GM19351 (cell line): ENCODE measurements around the gene ITGBL1.

ENCODE experiments used
- ATAC-seq: cut with Tn5 transposase; IDR thresholded peaks from one replicate; pipeline ENCODE4 v1.9.1; 2021; ENCODE audit warnings: mild to moderate bottlenecking, moderate library complexity; ENCODE audit not compliant: unreplicated experiment

ITGBL1 gene

GRCh38 chr13:101449790-101450748, 2.4 kb upstream of the ITGBL1 start:
- ATAC-seq, result no peak

DNA sequence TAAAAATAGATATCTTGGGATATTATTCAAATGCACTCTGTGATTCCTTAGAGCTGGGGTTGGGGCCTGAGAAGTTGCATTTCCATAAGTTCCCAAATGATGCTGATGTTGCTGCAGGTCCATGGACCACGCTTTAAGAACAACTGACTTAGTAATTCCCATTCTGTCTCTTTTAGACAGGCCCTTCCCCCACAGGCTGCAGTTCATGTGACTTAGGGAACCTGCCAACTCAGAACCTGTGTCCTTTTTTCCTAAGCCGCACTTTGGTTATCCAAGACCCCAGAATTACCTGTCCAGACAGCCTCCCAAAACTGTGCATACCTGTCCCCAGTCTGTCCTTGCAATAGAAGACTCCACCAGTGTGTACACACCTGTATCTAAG, 1.7 kb upstream of the ITGBL1 start:
- no peak for ATAC-seq

GRCh38 chr13:101451641-101452040, 834 bp upstream of the ITGBL1 start:
- ATAC-seq, result no peak

GRCh38 chr13:101453784-101454201, 1.3 kb downstream of the ITGBL1 start:
- ATAC-seq, result peak; percentile 50

DNA sequence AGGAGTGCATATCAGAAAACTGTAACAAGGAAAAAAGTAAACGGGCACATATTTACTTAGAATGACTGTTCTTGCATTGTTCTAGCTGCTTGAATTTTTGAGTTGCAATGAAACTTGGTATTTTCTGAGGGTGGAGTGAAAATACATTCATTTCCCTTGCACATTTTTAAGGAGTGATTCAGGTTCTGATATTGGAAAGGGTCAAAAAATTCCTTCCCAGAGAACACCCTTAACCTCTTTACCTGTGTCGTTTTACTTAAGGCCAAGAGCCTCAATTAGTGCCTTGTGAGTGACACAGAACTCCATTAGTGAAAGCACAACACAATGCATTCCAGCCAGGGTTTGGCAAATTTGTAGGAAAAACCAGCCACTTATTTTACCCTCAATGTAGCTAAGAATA, 2.3 kb downstream of the ITGBL1 start:
- ATAC-seq, result no peak

- no peak for ATAC-seq
Observed at GRCh38 chr13:101455863-101456262, 3.4 kb downstream of the ITGBL1 start.

DNA sequence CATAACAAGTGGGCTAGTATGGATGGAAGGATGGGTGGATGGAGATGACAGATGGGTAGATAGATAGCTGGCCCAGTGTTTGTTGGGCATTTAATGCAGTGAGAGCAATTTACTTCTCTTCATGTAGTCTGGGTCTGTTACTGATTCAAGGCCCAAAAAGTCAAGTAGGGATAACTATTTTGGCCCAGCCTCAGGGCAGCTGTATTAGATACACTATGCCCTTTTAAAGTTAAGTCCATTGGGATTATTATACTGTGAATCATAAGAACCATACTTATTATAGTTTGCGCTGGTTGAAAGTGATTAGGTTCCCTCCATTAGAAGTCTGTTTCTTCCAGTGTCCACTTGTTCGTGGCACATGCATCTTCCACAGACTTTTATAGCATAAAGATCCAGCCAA, 4.7 kb downstream of the ITGBL1 start:
- no peak for ATAC-seq

DNA sequence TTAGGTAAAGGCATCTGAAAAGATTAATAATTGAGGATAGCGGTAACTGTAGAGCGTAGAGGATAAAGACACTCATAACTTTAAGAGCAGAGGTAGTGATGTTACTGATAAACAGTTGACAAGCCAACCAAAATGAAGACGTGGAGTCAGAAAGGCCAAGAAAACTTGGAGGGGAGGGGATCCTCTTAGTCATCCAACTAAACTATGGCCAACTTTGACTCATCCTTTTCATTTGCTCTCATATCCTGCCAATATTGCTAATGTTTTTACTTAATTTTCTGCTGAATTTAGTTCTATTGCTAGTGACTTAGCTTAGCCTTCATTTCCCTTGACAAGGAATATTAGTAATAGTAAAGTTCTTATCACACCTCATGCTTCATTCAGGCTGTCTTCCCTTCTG, 13.4 kb downstream of the ITGBL1 start:
- no peak for ATAC-seq

DNA sequence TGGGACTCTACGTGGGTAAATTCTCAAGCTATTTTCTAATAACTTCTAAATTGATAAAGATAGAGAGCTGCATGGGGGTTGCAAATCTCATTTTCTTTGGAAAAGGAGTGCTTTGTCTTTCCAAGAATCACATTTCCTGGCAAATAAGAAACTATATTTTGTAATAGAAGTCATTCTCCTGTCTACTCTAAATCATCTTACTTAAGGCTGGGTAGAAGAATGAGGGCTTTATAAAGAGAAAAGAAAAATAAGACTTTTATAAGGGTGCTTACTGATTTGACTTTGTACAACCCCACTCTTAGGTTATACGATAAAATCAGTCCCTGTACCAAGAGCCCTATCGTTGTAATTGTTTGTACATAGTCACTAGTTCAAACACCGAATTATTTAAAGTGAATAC, 14.9 kb downstream of the ITGBL1 start:
- no peak for ATAC-seq

GRCh38 chr13:101473458-101473857, 21.0 kb downstream of the ITGBL1 start:
- ATAC-seq, result no peak

- ATAC-seq, result no peak
Observed at GRCh38 chr13:101474419-101474957, 22.0 kb downstream of the ITGBL1 start.

- no peak for ATAC-seq
Observed at GRCh38 chr13:101475536-101475935, 23.1 kb downstream of the ITGBL1 start.

DNA sequence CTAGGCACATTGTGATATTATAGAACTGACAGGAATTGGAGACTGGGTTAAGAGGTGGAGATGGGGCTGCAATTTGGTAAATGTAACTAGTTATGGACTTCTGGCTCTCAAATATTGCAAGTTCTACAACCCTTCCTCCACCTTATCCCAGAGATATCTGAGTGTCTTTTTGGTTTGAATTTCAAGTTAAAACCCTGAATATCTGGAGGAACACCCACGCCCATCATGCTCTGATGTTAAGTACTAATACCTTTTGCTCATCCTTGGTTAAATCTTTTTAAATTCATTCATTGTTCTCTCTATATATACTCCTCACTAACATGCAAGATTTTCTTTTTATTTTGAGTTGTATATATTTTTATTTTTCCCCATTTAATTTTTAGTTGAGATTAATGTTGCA, 28.9 kb downstream of the ITGBL1 start:
- ATAC-seq, result no peak

DNA sequence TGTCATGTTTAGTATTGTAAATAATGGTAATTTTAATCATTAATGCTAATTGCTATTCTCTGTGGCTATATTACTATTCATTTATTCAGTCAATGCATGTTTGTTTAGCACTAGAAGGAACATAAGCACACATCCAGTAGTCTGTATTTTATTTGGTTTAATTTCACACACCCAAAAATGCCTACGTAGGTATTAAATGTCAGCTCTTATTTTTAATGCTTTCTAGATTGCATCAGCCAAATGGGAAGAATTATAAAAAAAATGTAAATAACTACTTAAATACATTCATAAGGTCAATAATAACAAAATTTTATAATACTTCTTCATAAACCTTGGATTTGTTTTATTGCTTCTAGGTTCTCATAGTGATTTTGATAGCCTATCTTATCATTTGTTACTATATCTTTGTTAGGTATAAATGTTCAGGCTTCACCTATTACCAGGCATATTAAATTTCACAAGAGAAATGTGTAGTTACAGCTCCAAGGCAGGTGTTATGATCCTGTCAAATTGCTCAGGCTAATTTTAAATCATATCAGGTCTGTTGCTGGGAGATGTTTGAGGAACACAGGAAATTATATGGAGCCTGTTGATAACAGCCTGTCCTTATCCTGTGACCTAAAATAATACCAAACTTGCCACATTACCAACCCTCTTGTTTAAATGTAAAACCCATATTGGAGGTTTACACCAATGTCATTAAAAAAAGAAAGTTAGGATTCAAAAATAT, 34.4 kb downstream of the ITGBL1 start:
- ATAC-seq, result no peak

GRCh38 chr13:101487438-101487830, 35.0 kb downstream of the ITGBL1 start:
- no peak for ATAC-seq

DNA sequence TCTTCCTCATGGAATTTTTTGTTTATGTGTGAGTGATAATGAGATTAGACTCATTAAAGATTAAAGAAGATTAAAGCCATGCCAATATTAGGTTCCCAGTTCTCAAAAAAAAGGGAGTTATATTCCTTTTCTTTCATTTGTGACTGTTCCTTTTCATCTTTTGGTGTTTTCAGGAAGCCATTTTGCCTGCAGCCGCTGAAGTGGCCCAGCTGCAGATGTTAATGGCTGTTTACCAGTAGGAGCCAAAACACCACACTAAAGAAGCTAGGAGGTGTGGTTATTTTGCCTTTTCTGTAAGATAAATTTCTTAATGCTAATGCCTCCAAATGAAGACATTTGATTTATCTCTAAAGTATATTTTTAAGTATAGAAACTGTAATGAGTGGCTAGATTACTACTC, 36.3 kb downstream of the ITGBL1 start:
- no peak for ATAC-seq

DNA sequence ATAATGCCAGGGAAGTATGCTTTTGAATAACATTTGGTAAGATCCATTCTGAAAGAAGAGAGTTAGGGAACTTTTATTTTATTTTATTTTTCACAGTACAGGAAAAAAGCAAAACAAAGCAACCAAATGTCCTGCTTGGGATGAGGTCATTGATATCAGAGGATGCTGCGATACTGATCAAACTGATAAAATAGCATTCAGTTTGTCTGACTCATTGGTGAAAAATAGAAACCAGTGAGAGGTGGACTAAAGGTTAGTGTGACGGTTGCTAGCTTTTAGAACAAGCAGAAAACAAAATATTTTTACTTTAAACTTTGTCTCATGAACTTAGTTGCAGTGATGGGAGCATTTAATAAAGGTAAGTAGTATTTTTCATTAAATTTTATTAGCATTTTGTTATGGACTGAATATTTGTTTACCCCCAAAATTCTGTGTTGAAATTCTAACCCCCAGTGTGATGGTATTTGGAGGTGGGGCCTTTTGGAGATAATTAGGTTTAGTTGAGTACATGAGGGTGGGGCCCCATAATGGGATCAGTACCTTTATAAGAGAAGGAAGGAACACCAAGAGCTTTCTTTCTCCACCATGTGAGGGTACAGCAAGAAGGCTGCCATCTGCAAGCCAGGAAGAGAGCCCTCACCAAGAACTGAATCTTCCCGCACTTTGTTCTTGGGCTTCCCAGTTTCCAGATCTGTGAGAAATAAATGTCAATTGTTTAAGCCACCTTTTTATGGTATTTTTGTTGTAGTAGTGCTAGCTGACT, 37.3 kb downstream of the ITGBL1 start:
- no peak for ATAC-seq

DNA sequence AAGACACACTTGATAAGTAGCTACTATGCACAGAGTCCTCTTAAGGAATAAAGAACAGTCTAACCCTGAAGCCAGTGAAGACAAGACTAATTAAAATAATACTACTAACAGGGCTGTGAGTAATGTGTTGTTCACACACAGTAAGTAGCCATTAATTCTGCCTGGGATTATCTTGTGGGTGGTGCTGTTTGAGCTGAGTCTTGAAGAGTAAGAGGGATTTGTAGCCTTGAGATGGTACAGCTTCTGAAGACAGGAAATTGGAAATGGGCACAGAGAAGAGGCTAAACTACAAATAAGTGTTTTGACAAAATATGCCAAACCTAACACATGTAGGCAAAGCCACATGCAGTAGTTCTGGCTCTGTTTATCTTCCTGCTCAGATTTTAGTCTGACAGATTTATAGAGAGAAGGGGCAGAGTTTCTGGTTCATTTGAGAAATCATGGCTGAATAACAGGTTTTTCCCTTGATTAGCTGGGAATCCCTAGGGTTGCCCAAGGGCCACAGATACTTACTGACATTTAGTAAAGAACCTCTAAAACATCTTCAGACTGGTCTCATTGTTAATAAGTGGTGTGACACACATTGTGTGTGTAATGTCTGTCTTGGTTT, 38.0 kb downstream of the ITGBL1 start:
- ATAC-seq, result no peak

DNA sequence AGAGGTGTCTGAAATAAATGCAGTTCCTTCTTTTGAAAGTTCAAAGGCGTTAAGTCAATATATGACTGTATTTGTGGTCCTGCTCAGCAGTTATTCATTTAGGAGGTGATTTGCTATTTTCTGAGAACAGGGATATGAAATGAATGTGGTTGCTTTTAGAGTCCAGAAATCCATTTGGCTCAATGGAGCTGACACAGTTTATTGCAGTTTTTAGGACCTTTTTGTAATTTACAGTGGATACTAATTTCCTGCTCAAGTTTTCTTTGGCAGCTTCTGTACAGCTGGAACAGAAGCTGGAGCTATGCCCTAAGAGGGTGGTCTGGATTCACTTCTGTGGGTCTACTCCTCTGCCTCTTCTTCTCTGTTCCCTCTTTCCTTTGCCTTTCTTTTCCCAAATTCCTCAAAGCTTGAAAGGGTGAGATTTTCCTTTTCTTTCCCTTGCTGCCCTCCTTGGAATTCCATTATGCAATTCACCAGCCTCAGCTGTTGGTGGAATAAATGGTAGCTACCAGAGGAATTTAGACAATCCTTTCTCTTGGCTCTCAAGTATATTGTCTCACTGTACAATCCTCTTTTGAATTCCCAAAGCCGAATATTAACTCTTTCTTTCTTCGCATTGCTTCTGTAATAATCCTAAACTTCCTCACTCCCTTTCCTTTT, 39.9 kb downstream of the ITGBL1 start:
- no peak for ATAC-seq

GRCh38 chr13:101493541-101493940, 41.1 kb downstream of the ITGBL1 start:
- ATAC-seq, result no peak
